ENCODE results near the gene TARP.
"Not testable (repeated sequence)": the region's sequence is repeated elsewhere in the genome, so short reads cannot be mapped to it uniquely, and the experiment has no call there.

Gene TARP

DNA sequence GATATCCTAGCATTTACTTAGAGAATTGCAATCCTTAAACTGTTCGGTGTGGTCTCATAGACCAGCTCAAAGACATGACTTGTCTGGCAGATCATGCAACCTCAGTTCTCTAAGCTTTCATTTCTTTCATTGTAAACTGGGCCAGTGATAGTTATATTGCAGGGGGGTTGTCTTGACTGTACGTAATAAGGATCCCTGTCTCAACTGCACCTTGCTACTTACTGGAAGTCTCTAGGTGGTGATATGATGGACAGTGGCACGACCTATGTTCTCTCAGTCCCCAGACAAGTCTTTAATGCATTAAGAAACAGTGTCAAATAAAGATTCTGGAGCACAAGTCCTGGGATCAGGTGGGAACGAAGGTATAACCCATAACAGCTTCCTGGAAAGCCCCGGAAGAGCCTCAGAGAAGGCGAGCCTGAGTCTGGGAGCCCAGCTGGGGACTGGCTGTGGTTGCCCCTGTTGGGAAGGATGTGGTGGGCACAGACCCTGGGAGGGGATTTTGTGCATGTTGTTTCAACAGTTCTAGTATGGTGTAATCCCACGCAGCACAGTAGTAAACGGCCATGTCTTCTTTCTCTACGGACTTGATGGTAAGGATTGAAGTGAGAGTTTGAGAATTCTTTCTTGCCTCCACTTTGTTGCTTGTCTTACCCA lies 26.0 kb upstream of the TARP start:
- DNase-seq (ENCODE audit: low read depth, low spot score): no peak

DNA sequence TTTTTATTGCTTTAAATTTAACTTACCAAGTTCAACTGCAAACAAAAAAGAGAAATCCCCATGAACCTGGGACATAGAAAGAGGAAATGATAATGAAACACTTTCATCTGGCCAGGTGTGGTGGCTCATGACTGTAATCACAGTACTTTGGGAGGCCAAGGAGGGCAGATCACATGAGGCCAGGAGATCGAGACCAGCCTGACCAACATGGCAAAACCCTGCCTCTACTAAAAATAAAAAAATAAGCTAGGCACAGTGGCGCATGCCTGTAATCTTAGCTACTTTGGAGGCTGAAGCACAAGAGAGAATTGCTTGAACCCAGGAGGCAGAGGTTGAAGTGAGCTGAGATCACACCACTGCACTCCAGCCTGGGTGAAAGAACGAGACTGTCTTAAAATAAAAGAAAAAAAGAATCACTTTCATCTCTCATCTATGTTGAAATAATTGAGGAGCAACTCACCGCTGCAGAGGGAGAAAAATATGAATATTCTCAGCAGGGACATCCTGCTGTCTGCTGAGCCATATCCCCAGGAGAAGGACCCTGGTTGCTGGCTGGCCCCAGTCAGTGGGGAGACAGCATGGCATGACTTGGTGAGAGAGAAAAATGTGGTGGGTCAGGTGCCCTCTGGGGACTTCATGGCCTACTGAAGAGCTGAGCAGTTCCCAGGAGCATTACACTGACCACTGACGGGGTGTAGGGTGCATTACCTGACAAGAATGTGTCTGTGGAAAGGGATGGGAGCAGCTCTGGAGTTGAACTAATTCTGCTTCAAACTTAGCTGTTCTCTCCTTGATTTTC lies 22.8 kb upstream of the TARP start:
- DNase-seq (ENCODE audit: low read depth, low spot score): no peak

DNA sequence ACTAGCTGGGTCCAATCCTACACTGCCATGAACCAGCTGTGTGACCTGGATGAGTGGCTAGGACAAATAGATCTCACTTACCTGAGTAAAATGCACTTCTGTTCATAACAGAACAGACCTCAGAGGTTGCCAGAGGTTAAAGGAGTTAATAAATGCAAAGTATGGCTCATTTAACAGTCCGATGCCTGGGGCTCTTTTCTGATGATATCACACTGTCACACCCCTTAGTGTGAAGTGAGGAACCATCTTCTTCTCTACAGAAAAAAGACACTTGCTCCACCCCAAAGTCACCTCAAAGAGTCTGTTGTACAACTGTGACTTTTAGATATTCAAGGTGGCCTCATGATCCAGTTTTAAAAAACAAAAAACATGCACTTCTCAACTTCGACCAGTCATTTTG lies 21.5 kb upstream of the TARP start:
- DNase-seq (ENCODE audit: low read depth, low spot score): no peak

DNA sequence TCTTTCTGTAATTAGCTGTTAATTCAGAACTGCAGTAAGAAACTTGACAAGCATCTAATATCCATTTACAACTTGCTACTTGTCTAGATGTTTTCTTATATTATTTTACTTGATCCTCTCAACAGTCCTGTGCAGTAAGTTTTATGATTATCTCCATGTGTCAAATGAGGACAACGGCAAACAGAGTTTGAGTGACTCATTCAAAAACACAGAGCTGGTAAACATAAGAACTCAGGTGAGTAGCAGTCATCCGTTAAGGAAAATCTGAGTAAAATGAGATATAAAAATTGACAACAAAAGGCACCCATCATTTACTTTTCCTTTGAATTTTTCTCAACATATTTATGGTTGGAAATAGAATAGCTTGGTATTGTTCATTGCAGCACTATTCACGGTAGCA lies 19.0 kb upstream of the TARP start:
- DNase-seq (ENCODE audit: low read depth, low spot score): no peak

DNA sequence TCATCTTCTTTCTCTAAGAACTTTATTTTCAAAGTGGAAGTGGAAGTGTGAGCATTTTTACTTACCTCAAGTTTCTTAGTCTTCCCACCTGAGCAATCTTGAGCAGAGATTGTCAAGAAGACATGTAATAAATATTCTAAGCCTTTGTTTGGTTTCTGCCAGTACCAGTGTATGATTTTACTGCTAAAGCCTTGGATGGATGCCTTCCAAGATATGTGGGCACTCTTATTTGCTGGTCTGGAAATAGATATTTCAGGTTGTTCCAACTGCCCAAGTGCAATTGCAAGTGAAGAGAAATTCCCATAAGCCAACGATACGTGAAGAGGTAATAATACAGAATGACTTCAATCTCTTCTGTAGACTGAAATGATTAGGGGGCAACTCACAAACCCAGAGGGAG lies 18.2 kb upstream of the TARP start:
- DNase-seq (ENCODE audit: low read depth, low spot score): no peak

DNA sequence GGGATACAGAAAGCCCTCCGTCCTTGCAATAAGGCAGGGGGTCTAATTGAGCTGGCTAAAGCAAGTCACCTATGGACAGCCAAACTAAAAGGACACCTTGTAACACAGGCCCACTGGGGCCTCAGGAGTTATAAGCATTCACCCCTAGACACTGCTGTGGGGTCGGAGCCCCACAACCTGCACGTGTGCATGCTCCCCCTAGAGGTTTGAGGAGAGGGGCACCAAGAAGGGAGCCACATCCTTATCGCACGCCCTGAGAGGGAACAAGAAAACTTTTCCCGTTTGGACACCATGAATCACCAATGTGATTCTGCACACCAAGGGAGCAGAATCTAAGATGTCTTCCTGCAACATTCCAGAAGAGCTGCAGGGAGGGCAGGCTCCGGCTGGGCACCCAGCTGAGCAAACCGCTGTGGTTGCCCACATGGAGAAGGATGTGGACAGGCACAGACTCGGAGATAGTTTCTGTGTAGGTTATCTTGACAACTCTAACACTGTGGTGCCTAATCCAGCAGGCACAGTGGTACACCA lies 17.7 kb upstream of the TARP start:
- DNase-seq (ENCODE audit: low read depth, low spot score): no peak

DNA sequence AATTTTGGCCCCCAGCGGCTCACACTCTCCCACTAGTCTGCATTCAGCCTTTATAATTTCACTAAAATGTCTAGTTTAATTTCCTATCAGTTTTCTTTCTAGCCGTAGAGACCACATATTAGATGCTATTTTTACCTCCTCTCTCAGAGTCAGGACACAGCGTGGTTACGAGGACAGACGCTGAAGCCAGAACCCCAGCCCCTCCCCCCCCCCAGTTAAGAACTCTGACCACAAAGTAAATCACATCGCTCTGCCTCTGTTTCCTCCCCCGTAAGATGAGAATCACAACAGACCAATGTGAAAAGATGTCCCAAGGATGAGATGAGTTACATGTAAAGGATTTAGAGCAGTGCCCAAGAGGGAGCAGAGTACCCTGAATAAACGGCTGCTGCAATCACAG lies 11.1 kb upstream of the TARP start:
- no peak for DNase-seq (ENCODE audit: low read depth, low spot score)

DNA sequence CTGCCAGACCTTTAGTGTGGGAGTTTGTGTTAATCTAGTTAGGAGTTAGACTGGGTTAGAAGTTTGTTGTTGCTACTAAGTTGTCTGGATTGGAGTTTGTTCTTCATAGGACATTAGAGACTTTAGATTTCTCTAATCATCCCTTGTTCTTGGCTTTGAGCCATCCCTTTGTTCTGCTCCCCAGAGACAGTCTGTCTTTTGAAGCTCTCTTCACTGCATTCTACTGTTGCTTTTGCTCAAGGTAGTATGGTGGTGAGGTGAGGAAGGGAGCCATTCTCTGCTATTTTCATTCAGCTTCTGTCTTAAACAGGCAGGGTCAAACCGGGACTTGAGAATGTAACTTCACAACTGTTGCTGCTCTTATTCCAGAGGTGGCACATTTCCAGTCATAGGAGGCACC lies 10.4 kb upstream of the TARP start:
- DNase-seq (ENCODE audit: low read depth, low spot score): no peak

DNA sequence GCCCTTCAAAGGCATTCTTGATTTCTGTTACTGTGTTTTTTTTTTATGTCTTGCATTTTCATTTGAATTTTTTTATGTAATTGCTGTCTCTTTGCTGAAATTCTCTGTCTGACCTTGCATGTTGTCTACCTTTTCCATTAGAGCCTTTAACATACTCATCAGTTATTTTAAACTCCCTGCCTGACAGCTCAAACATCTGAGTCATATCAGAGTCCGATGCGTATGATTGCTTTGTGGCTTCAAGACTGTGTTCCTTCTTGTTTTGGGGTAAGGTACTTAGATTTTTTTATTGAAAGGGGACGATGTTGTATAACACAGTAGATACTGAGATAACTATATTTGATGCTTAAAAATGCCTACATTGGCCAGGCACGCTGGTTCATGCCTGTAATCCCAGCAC lies 9.7 kb upstream of the TARP start:
- no peak for DNase-seq (ENCODE audit: low read depth, low spot score)

DNA sequence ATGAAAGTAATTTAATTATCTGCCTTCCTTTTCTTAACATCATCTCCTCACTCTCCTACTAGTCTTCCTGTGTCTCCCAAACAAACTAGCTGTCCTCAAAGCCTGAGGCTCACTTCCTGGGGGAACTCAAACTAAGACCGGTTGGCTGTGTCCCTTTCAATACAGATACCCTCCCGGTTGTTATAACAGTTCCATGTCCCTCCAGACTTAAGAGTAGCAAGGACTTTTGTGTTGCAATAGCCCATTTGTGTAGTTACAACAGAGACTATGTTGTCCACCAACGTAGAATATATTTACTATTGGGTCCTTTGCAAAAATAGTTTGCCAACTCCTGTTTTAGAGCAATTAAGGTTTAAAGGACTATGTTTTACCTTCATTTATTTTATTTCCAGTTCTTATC lies 8.6 kb upstream of the TARP start:
- no peak for DNase-seq (ENCODE audit: low read depth, low spot score)

DNA sequence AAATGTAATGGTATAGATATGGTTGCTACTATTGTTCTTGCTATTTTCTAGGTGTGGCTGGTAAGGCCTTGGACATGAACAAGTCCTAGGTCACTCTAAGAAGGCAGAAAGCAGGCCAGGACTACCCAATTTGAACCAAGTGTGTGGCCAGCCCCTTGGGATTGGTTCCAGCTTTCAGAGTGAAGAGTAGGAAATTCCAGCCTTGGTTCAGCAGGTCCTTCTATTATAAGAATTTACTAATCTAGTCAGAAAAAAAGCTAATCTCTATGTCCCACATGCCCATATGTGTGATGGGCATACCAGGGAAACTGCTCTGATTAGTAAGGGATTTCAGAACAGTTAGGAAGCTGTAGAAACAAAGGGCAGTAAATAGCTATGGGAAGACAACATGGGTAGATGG lies 7.8 kb upstream of the TARP start:
- DNase-seq (ENCODE audit: low read depth, low spot score): no peak

DNA sequence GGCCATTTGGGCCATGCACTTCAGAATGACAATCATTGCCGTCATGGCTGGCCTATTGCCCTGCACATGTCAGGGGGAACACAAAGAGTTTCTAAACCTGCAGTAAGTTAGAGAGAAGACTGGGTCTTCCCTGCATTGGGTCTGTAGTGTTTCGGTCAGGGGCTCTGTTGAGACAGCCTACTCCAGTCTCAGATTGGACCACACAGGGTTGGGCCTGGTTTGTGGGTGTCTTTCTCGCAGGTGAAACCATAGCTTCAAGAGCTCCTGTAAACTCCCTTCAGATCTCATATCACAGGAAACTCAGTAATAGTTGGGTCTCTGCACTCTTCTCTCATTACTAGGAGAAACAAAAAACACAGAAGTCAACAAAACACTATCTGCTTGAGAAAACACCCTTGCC lies 7.3 kb upstream of the TARP start:
- no peak for DNase-seq (ENCODE audit: low read depth, low spot score)

DNA sequence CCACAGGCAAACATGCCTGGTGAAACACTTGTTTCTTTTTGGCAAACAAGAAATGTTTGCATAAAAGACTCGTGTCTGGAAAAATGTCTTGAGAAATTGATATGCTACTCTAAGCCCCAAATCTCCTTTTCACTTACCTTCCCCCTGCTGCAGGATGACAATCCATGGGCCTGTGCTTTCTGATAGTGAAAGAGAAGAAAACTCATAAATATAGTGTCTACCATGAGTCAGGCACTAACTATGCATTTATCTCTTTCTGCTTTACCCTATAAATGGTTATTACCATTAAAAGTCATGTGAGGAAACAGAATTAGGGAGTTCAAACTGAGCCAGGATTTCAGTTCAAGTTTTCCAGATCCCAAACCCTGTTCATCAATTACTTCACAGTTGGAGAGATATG lies 6.6 kb upstream of the TARP start:
- DNase-seq (ENCODE audit: low read depth, low spot score): no peak

DNA sequence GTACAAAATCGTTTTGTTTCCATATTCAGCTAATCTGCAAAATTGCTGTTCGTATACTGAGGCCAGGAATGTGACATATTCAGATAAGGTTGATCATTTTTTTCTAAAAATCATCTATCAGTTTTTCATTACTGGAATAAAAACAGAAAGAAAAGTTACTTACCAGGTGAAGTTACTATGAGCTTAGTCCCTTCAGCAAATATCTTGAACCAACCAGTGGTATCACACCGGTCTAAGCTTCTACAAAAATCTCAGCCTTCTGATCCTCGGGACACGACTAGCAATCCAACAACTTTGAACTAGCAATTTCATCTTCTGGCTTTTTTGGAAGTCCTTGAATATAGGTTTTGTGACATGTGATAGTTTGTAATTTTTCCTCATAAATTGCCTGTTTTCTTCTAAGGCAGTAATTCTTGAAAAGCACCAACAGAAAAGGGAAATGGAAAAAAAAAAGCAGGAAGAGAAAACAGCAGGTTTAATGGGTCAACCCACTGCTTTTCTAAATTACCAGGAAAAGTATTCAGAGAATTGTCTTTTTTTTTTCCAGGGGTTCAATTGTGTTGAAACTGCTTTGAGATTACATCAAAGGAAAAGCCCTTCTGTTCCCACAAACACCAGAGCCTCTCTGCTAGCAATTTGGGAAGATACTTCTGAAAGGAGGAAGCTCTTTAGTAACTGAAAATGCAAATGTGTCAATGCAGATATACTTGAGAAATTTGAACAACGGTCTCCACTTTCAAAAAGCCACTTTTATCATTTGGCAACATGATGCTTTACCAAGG lies 2.9 kb upstream of the TARP start:
- DNase-seq (ENCODE audit: low read depth, low spot score): no peak

DNA sequence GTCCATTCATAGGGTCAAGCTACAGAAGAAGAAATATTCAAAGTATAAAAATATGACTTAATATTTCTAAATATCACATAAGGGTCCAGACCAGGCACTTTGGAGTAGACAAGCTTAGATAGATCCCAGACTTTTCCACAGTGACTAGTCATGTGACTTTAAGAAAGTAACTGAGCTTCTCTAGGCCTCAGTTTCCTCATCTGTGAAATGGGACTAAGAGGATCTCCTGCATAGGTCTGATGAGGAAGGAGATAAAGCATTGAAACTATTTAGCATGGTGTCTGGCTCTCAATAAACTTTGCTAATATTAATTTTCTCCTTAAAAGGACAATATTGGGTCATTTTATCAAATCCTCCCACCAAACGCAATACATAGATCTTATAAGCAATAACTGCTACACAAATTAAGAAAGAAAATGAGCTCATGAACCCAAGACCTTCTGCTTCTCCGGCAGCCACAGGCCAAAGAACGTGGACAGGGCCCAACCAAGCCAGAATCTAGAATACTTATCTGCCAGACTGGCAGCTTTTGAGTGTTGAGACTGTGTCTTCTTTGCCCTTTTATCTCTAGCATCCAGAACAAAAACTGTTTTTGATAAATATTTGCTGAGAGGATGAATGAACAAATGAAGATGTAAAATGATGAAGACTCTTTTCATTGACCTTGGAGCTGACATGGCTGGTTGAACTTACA lies 1.6 kb upstream of the TARP start:
- no peak for DNase-seq (ENCODE audit: low read depth, low spot score)

DNA sequence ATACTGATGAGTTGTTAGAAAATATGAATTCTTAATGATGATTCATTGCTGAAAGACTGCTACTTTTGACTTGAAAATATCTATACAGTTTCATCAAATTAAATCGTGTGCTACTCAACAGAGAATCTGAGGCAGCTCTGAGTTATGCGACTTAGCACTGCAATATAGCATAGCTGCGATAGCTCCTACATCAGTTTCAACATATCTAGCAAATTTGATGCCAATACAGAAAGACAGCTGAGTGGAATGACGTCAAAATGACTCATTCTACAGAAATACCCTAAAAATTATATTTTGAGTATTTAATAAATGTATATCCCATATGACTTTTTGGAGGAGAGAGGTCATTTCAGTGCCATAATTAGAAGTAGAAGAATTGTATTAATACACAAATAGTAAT lies 1.1 kb upstream of the TARP start:
- no peak for DNase-seq (ENCODE audit: low read depth, low spot score)

DNA sequence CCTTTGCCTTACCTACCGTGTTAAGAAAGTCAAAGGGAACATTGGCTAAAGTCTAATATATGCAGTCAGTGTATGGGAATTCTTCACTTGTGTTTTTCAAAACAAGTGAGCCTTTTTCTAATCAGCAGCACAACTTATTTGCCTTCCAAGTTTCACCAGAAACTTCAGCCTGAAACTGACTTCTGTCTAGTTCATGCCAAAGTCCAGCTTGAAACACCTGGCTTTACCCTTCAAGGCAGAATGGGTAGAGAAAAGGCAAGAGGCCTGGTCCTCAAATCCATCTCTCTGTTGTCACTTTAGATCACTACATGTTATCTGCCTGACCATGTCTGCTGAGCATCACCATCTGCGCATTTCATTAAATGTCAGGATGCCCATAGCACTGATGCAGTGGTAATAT lies 3.0 kb downstream of the TARP start:
- DNase-seq (ENCODE audit: low read depth, low spot score): not testable (repeated sequence)

DNA sequence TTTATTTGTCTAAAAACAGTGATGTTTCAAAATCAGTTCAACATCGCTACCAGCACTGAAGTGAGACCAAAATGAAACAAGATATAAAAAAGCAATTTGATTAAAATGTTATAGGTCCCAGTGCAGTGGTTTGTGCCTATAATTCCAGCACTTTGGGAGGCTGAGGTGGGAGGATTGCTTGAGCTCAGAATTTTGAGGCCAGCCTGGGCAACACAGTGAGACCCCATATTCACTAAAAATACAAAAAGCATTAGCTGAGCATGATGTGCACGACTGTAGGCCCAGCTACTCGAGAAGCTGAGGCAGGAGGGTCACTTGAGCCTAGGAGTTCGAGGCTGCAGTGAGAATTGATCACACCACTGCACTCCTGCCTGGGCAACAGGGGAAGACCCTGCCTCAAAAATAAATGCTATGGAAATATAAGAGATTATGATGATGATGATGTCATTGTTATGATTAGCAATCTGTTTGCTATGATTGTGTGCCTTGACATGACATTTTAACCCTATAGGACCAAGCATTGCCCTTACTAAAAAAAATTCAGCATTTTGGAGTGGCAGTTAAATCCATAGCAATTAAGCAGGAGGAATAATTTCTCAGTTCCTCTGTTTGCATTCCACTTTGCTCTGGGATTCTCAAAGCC lies 3.6 kb downstream of the TARP start:
- DNase-seq (ENCODE audit: low read depth, low spot score): not testable (repeated sequence)

DNA sequence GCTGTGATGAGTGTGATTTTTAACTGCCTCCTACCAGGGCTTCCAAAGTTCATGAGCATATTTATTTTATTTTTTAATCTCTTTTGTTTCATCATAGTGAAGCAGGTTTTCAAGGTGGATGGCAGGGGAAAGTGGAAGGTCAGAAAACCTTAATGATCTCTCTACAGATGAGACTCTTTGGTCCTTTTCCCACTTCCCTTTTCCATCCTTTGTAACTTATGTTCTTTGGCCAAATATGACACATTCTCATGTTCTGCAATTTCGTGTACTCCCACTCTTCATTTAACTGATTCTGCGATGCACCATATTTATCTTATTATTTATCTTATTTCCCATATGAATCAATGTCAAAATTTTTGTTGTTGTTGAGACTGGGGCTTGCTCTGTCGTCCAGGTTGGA lies 7.5 kb downstream of the TARP start:
- not testable (repeated sequence) for DNase-seq (ENCODE audit: low read depth, low spot score)

DNA sequence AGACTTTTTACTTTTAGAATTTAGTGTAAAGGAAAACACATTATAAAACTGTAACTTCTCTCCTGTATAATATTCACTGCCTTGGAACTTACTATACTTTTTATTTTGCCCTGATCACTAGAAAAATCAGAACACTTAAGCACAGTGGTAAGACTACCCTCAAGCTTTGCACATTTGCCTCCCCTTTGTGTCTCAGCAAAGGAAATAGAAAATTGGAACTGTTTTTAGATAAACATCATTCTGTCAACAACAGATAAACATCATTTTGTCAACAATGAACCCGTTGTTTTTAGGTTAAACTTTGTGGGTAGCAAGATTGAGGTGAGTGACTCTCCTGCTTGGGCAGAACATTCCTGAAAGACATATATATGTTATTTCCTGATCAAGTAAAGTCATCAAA lies 8.8 kb downstream of the TARP start:
- not testable (repeated sequence) for DNase-seq (ENCODE audit: low read depth, low spot score)

DNA sequence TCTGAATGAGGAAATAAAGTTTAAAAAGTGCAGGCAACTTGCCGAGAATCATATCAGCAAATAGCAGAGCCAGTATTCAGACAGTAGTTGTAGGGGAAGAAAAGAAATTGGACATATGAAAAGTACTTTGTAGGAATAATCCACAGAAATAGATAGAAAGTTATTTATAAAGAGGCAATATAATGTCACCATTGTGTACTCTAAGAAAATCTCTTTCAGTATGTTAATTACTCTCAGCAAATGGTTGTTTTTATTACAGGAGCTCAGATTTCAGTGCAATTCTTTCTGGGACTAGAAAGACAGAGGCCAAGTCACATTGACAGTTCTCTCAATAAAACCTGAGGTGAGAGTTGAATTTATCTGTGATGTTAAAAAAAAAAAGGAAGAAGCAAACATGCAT lies 10.2 kb downstream of the TARP start:
- not testable (repeated sequence) for DNase-seq (ENCODE audit: low read depth, low spot score)

All from ELF-1 (cell line).